HepG2 (cell line): Measurements from ENCODE around the gene CAMKV. TPM values are rescaled to one million over a fixed set of nuclear protein-coding genes. Genes with fewer than 3 reads are reported as not detected.
A peak's percentile ranks its signal among the peaks of the same experiment; 100 is the strongest.

Experiments
- BCLAF1 ChIP-seq: fragments of 450-650 bp; IDR thresholded peaks from 2 replicates; pipeline ENCODE4 v1.6.1; 2017; ENCODE audit warnings: mild to moderate bottlenecking
- DDIT3 ChIP-seq: sonication (generic); formaldehyde crosslinking; IDR thresholded peaks from 2 replicates; pipeline ENCODE4 v1.4.0; 2020; ENCODE audit warnings: mild to moderate bottlenecking, missing genetic modification reagents
- DR1 ChIP-seq: sonication (generic); formaldehyde crosslinking; IDR thresholded peaks from 2 replicates; pipeline ENCODE4 v1.8.0; 2021; ENCODE audit warnings: mild to moderate bottlenecking, missing genetic modification reagents, inconsistent platforms
- FLYWCH1 ChIP-seq: sonication (generic); formaldehyde crosslinking; IDR thresholded peaks from 2 replicates; pipeline ENCODE4 v1.8.1; 2023; ENCODE audit warnings: mild to moderate bottlenecking, missing genetic modification reagents
- LCORL ChIP-seq, 2 experiments: fragments of 450-650 bp in 1 of 2; sonication (generic) in 1 of 2; formaldehyde crosslinking in 1 of 2; IDR thresholded peaks; 2 replicates each; pipeline versions ENCODE4 v1.5.0 to v1.6.1; 2017 to 2020; ENCODE audit warnings: antibody characterized with exemption in 1 of 2, missing genetic modification reagents in 1 of 2
- MXD4 ChIP-seq: IDR thresholded peaks from 2 replicates; pipeline ENCODE4 v1.6.1; 2016; ENCODE audit warnings: mild to moderate bottlenecking, missing biosample characterization, missing genetic modification reagents
- NAIF1 ChIP-seq: sonication (generic); formaldehyde crosslinking; IDR thresholded peaks from 2 replicates; pipeline ENCODE4 v1.5.0; 2020; ENCODE audit warnings: mild to moderate bottlenecking, missing genetic modification reagents, borderline replicate concordance
- RFX1 ChIP-seq: fragments of 450-650 bp; IDR thresholded peaks from 2 replicates; pipeline ENCODE4 v1.6.1; 2017
- TSC22D2 ChIP-seq: sonication (generic); formaldehyde crosslinking; IDR thresholded peaks from 2 replicates; pipeline ENCODE4 v1.5.1; 2020; ENCODE audit warnings: missing genetic modification reagents, mild to moderate bottlenecking, borderline replicate concordance
- YEATS2 ChIP-seq: sonication (generic); formaldehyde crosslinking; IDR thresholded peaks from 2 replicates; pipeline ENCODE4 v1.4.0; 2020; ENCODE audit warnings: missing genetic modification reagents, borderline replicate concordance
- ZNF282 ChIP-seq: fragments of 450-650 bp; IDR thresholded peaks from 2 replicates; pipeline ENCODE4 v1.6.1; 2018; ENCODE audit not compliant: partially characterized antibody
- ZNF343 ChIP-seq: sonication (generic); formaldehyde crosslinking; IDR thresholded peaks from 2 replicates; pipeline ENCODE4 v1.4.0; 2020; ENCODE audit warnings: mild to moderate bottlenecking, missing genetic modification reagents
- ZNF468 ChIP-seq: sonication (generic); formaldehyde crosslinking; IDR thresholded peaks from 2 replicates; pipeline ENCODE4 v1.8.0; 2022; ENCODE audit warnings: mild to moderate bottlenecking, moderate library complexity, missing genetic modification reagents
- ZNF598 ChIP-seq: sonication (generic); formaldehyde crosslinking; IDR thresholded peaks from 2 replicates; pipeline ENCODE4 v1.5.1; 2020; ENCODE audit warnings: mild to moderate bottlenecking, missing genetic modification reagents, borderline replicate concordance
- ZNF672 ChIP-seq: sonication (generic); formaldehyde crosslinking; IDR thresholded peaks from 2 replicates; pipeline ENCODE4 v1.8.1; 2022; ENCODE audit warnings: missing genetic modification reagents
- ZNF674 ChIP-seq: sonication (generic); formaldehyde crosslinking; IDR thresholded peaks from 2 replicates; pipeline ENCODE4 v1.5.0; 2020; ENCODE audit warnings: low read depth, mild to moderate bottlenecking, missing genetic modification reagents
- ZNF777 ChIP-seq: sonication (generic); formaldehyde crosslinking; IDR thresholded peaks from 2 replicates; pipeline ENCODE4 v1.4.0; 2020; ENCODE audit warnings: missing genetic modification reagents
- ZSCAN12 ChIP-seq: sonication (generic); formaldehyde crosslinking; IDR thresholded peaks from 2 replicates; pipeline ENCODE4 v1.9.0; 2021; ENCODE audit warnings: mild to moderate bottlenecking, missing genetic modification reagents
- ZSCAN9 ChIP-seq: IDR thresholded peaks from 2 replicates; pipeline ENCODE4 v1.6.1; 2016; ENCODE audit warnings: borderline replicate concordance
- polyA plus RNA-seq, 8 experiments: library from polyadenylated mRNA; depleted of rRNA in 3 of 8; stranded (reverse) in 7 of 8; unstranded in 1 of 8; fragments of >200 nt; fragmentation: Illumina TruSeq in 4 of 8; extraction: Trizol in 4 of 8; gene quantifications; 2 replicates each; pipeline versions ENCODE4 v1.2.1 to v1.2.3, GENCODE V29; 2011 to 2016; ENCODE audit warnings: low read depth in 4 of 8, missing spikeins in 1 of 8, mixed read lengths in 1 of 8; ENCODE audit not compliant: insufficient read depth in 1 of 8
- total RNA-seq, 5 experiments: library from RNA; depleted of rRNA; stranded (reverse); fragments of >200 nt; fragmentation: Illumina TruSeq; extraction: Trizol; gene quantifications; 2 replicates each; pipeline ENCODE4 v1.2.3, GENCODE V29; 2016; ENCODE audit warnings: low read depth in 1 of 5
- TF ChIP-seq, protein P1 (sequence below): sonication (generic); formaldehyde crosslinking; conservative IDR thresholded peaks from 2 replicates; pipeline ENCODE4 v1.8.0; 2022; ENCODE audit warnings: mild to moderate bottlenecking, moderate library complexity, missing genetic modification reagents
- TF ChIP-seq, protein P2 (sequence below): sonication (generic); formaldehyde crosslinking; IDR thresholded peaks from 2 replicates; pipeline ENCODE4 v1.4.0; 2020; ENCODE audit warnings: missing genetic modification reagents
- TF ChIP-seq, protein P3 (sequence below): sonication (generic); formaldehyde crosslinking; conservative IDR thresholded peaks from 2 replicates; pipeline ENCODE4 v1.4.0; 2020; ENCODE audit warnings: missing genetic modification reagents

CAMKV gene
- total and polyA plus RNA-seq, 2 of the 13 experiments (the other 11 are each of a cell fraction or from before 2014, with no cell fraction given), result 0.13 to 0.15 TPM

- TF ChIP-seq ZNF468 (CRISPR knock-in tag) (no peak), ZNF777 (CRISPR knock-in tag) (peak; percentile 36; the same call in 1 of the 2 replicates), NAIF1 (CRISPR knock-in tag) (no peak), DR1 (CRISPR knock-in tag) (no peak), ZSCAN9 (CRISPR knock-in tag) (no peak), ZNF343 (CRISPR knock-in tag) (no peak), BCLAF1 (no peak), ZNF674 (CRISPR knock-in tag) (no peak), YEATS2 (0 out of 2 replicates have a peak, but pooled peaks have one; percentile 15), ZNF598 (CRISPR knock-in tag) (peak; percentile 47; the same call in 1 of the 2 replicates), ZNF672 (CRISPR knock-in tag) (no peak), MXD4 (no peak), FLYWCH1 (CRISPR knock-in tag) (no peak), DDIT3 (CRISPR knock-in tag) (no peak), TSC22D2 (CRISPR knock-in tag) (no peak), LCORL (IDR thresholded peaks at IDR 0.05) (no peak), LCORL (CRISPR knock-in tag; IDR thresholded peaks at IDR 0.05) (0 out of 2 replicates have a peak, but pooled peaks have one; percentile 51), ZNF282 (no peak), ZSCAN12 (no peak), RFX1 (no peak)
- TF ChIP-seq, protein P1, sequence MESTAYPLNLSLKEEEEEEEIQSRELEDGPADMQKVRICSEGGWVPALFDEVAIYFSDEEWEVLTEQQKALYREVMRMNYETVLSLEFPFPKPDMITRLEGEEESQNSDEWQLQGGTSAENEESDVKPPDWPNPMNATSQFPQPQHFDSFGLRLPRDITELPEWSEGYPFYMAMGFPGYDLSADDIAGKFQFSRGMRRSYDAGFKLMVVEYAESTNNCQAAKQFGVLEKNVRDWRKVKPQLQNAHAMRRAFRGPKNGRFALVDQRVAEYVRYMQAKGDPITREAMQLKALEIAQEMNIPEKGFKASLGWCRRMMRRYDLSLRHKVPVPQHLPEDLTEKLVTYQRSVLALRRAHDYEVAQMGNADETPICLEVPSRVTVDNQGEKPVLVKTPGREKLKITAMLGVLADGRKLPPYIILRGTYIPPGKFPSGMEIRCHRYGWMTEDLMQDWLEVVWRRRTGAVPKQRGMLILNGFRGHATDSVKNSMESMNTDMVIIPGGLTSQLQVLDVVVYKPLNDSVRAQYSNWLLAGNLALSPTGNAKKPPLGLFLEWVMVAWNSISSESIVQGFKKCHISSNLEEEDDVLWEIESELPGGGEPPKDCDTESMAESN, result no peak; the same call in 1 of the 2 replicates
- TF ChIP-seq, protein P2, sequence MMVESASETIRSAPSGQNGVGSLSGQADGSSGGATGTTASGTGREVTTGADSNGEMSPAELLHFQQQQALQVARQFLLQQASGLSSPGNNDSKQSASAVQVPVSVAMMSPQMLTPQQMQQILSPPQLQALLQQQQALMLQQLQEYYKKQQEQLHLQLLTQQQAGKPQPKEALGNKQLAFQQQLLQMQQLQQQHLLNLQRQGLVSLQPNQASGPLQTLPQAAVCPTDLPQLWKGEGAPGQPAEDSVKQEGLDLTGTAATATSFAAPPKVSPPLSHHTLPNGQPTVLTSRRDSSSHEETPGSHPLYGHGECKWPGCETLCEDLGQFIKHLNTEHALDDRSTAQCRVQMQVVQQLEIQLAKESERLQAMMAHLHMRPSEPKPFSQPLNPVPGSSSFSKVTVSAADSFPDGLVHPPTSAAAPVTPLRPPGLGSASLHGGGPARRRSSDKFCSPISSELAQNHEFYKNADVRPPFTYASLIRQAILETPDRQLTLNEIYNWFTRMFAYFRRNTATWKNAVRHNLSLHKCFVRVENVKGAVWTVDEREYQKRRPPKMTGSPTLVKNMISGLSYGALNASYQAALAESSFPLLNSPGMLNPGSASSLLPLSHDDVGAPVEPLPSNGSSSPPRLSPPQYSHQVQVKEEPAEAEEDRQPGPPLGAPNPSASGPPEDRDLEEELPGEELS (CRISPR knock-in tag), result peak; percentile 31; the same call in 1 of the 2 replicates
- TF ChIP-seq, protein P3, sequence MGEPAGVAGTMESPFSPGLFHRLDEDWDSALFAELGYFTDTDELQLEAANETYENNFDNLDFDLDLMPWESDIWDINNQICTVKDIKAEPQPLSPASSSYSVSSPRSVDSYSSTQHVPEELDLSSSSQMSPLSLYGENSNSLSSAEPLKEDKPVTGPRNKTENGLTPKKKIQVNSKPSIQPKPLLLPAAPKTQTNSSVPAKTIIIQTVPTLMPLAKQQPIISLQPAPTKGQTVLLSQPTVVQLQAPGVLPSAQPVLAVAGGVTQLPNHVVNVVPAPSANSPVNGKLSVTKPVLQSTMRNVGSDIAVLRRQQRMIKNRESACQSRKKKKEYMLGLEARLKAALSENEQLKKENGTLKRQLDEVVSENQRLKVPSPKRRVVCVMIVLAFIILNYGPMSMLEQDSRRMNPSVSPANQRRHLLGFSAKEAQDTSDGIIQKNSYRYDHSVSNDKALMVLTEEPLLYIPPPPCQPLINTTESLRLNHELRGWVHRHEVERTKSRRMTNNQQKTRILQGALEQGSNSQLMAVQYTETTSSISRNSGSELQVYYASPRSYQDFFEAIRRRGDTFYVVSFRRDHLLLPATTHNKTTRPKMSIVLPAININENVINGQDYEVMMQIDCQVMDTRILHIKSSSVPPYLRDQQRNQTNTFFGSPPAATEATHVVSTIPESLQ (CRISPR knock-in tag), result no peak
Observed at GRCh38 chr3:49813497-49814174, 56.1 kb downstream of the CAMKV start, which contains the start of gene UBA7 (continued).
